Upper lobe of left lung (tissue), 6 donors: ENCODE data around the gene GPR135. TPM values are rescaled to one million over a fixed set of nuclear protein-coding genes. Genes with fewer than 3 reads are reported as not detected.

ENCODE experiments used
- ATAC-seq, 2 donors: fragments of 200-7000 bp; cut with Tn5 transposase; one replicate each; pipeline ENCODE4 v1.9.1; 2022; ENCODE audit warnings: mild to moderate bottlenecking in 2 of 2, moderate library complexity in 2 of 2; ENCODE audit not compliant: low FRiP score in 2 of 2
- DNase-seq, 2 donors: peaks; one replicate each; pipeline ENCODE4 v3.0.0-alpha.2; 2019 to 2020
- H3K27ac ChIP-seq, 4 donors: fragments of 200-600 bp; sonication (generic); one replicate each; pipeline ENCODE4 v1.5.1; 2016 to 2019
- H3K27me3 ChIP-seq, 4 donors: fragments of 200-600 bp; sonication (generic); one replicate each; pipeline ENCODE4 v1.5.1; 2017 to 2019
- H3K36me3 ChIP-seq, 4 donors: fragments of 200-600 bp; sonication (generic); one replicate each; pipeline ENCODE4 v1.5.1; 2016 to 2019
- H3K4me1 ChIP-seq, 4 donors: fragments of 200-600 bp; sonication (generic); one replicate each; pipeline ENCODE4 v1.5.1; 2018 to 2019
- H3K4me3 ChIP-seq, 4 donors: fragments of 200-600 bp; sonication (generic); one replicate each; pipeline ENCODE4 v1.5.1; 2017 to 2019; ENCODE audit warnings: mild to moderate bottlenecking in 2 of 4, moderate library complexity in 1 of 4
- H3K9me3 ChIP-seq, 4 donors: fragments of 200-600 bp; sonication (generic); one replicate each; pipeline ENCODE4 v1.5.1; 2018 to 2019
- EP300 ChIP-seq, 4 donors: sonication (generic); formaldehyde crosslinking; IDR thresholded peaks; one replicate each; pipeline ENCODE4 v1.5.1; 2017; ENCODE audit warnings: antibody characterized with exemption in 4 of 4, control low read depth in 2 of 4
- POLR2A ChIP-seq, 4 donors: fragments of 450-650 bp; IDR thresholded peaks; one replicate each; pipeline ENCODE4 v1.5.1; 2016 to 2017; ENCODE audit warnings: antibody characterized with exemption in 4 of 4, mild to moderate bottlenecking in 2 of 4
- POLR2AphosphoS5 ChIP-seq, 2 donors: sonication (generic); formaldehyde crosslinking; IDR thresholded peaks; one replicate each; pipeline ENCODE4 v1.5.1; 2017; ENCODE audit warnings: antibody characterized with exemption in 2 of 2
- WGBS, 2 donors: methylation state at CpG; one replicate each; pipeline ENCODE4 v1.1.5; 2017 to 2018; 5-methylcytosine and 5-hydroxymethylcytosine counted together
- total RNA-seq, 6 donors: library from RNA; depleted of rRNA in 4 of 6; stranded (reverse); fragments of >200 nt in 4 of 6; gene quantifications; one replicate each; pipeline versions ENCODE4 v1.1.0 to v1.2.1, GENCODE V29; 2016 to 2021
- TF ChIP-seq, protein P1 (sequence below), 6 experiments: fragments of 450-650 bp in 4 of 6; fragments of 200-600 bp in 2 of 6; sonication (generic) in 2 of 6; IDR thresholded peaks; one replicate each; pipeline ENCODE4 v1.5.1; 2016 to 2019; ENCODE audit warnings: antibody characterized with exemption in 6 of 6
- donor health status: DM: no; HTN: no; CAD: no; lungs with moderate emphysema.
- donor health status: DM: no; HTN: yes; CAD: no; lungs with severe emphysema.

The GPR135 gene
- total RNA-seq, 6 donors from 2014 or later, result 1.7 to 10.5 (median 6.2) TPM

DNA sequence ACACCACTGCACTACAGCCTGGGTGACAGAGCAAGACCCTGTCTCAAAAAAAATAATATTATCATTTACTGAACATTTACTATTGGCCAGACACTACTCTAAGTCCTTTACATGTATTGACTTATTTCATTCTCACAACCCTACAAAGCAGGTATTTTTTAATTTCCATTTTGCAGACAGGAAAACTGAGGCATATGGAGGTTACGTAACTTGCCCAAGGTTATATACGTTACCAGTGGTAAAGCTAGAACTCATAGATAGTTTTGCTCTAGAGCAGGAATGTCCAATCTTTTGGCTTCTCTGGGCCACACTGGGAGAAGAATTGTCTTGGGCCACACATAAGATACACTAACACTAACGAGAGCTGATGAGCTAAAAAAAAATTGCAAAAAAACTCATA is 13.4 kb upstream of the GPR135 start:
- H3K36me3 ChIP-seq, result peaks cover 0 to 41% (median 10%) of the 10 kb centered on the region in 4 donors
- WGBS, 2 donors, result 94% methylated on average over 3 of the region's 3 CpGs
- ATAC-seq (no peak), DNase-seq (no peak)
- H3K27ac ChIP-seq, result no peak overlapping the region
- H3K27me3 ChIP-seq, result no peaks in the 10 kb centered on the region
- no peak overlapping the region for H3K4me3 ChIP-seq
- H3K4me1 ChIP-seq, result peaks cover 18 to 25% (median 19%) of the 10 kb centered on the region in 4 donors
- no peaks in the 10 kb centered on the region for H3K9me3 ChIP-seq
- no peak for TF ChIP-seq POLR2A (IDR thresholded peaks at IDR 0.05)
- TF ChIP-seq EP300 (IDR thresholded peaks at IDR 0.05), result no peak
- TF ChIP-seq, protein P1, sequence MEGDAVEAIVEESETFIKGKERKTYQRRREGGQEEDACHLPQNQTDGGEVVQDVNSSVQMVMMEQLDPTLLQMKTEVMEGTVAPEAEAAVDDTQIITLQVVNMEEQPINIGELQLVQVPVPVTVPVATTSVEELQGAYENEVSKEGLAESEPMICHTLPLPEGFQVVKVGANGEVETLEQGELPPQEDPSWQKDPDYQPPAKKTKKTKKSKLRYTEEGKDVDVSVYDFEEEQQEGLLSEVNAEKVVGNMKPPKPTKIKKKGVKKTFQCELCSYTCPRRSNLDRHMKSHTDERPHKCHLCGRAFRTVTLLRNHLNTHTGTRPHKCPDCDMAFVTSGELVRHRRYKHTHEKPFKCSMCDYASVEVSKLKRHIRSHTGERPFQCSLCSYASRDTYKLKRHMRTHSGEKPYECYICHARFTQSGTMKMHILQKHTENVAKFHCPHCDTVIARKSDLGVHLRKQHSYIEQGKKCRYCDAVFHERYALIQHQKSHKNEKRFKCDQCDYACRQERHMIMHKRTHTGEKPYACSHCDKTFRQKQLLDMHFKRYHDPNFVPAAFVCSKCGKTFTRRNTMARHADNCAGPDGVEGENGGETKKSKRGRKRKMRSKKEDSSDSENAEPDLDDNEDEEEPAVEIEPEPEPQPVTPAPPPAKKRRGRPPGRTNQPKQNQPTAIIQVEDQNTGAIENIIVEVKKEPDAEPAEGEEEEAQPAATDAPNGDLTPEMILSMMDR (IDR thresholded peaks at IDR 0.05), result no peak
- TF ChIP-seq POLR2AphosphoS5 (IDR thresholded peaks at IDR 0.05), result no peak

DNA sequence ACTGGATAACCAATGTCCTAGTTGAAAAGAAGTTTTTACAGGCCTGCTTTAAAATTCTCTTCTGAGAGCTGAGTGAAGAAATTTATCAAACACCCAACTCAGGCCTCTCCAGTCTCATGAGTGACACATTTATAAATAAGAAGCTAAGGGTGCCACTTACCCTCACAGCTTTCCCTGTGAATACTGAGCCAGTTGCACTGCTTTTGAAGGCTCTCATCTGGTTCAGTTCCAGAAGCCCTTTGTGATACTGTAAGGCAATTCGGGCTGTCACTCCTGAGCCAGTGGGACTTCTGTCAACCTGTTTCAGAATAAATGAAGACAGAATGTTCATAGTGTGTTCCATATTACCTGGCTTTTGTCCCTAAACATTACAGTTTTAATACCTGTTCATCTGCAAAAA is 10.5 kb upstream of the GPR135 start:
- H3K9me3 ChIP-seq, result no peaks in the 10 kb centered on the region
- no peak for ATAC-seq
- TF ChIP-seq EP300 (IDR thresholded peaks at IDR 0.05) (no peak), POLR2A (IDR thresholded peaks at IDR 0.05) (no peak), POLR2AphosphoS5 (IDR thresholded peaks at IDR 0.05) (no peak)
- TF ChIP-seq, protein P1 (IDR thresholded peaks at IDR 0.05), result no peak
- H3K4me3 ChIP-seq, result no peak overlapping the region
- 70 to 71% methylated on average over 1 of the region's 1 CpG for WGBS, 2 donors
- DNase-seq, result no peak
- H3K4me1 ChIP-seq, result peaks cover 0 to under 1% (median 0%) of the 10 kb centered on the region in 4 donors
- H3K27me3 ChIP-seq, result no peaks in the 10 kb centered on the region
- peaks cover 0 to 59% (median 11%) of the 10 kb centered on the region in 4 donors for H3K36me3 ChIP-seq
- no peak overlapping the region for H3K27ac ChIP-seq

DNA sequence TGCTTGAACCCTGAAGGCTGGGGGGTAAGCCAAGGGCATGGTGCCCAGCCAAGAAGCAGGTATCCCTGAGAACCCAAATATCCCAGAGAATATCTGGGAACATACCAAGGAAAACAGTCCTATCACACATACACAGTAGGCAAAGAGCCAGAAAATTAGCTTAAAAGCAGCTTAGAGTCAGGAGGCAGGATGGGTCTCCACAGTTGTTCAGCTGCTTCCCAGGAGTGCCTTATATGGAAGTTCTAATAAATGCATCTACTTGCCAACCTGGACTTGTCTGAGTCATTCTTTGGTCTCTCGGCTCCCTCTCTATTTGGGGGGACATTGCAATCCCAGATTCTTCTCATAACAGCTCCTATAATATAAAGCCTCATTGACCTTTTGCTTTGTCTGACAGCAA is 9.0 kb upstream of the GPR135 start:
- Histone ChIP-seq H3K4me3 (no peak overlapping the region), H3K9me3 (no peaks in the 10 kb centered on the region), H3K27me3 (no peaks in the 10 kb centered on the region), H3K27ac (no peak overlapping the region), H3K36me3 (peaks cover 0 to 61% (median 12%) of the 10 kb centered on the region in 4 donors), H3K4me1 (no peaks in the 10 kb centered on the region)
- no peak for TF ChIP-seq POLR2A (IDR thresholded peaks at IDR 0.05)
- TF ChIP-seq POLR2AphosphoS5 (IDR thresholded peaks at IDR 0.05), result no peak
- no peak for TF ChIP-seq EP300 (IDR thresholded peaks at IDR 0.05)
- TF ChIP-seq, protein P1 (IDR thresholded peaks at IDR 0.05), result no peak
- no peak for DNase-seq
- 85 to 87% methylated on average over 1 of the region's 1 CpG for WGBS, 2 donors
- ATAC-seq, result no peak

DNA sequence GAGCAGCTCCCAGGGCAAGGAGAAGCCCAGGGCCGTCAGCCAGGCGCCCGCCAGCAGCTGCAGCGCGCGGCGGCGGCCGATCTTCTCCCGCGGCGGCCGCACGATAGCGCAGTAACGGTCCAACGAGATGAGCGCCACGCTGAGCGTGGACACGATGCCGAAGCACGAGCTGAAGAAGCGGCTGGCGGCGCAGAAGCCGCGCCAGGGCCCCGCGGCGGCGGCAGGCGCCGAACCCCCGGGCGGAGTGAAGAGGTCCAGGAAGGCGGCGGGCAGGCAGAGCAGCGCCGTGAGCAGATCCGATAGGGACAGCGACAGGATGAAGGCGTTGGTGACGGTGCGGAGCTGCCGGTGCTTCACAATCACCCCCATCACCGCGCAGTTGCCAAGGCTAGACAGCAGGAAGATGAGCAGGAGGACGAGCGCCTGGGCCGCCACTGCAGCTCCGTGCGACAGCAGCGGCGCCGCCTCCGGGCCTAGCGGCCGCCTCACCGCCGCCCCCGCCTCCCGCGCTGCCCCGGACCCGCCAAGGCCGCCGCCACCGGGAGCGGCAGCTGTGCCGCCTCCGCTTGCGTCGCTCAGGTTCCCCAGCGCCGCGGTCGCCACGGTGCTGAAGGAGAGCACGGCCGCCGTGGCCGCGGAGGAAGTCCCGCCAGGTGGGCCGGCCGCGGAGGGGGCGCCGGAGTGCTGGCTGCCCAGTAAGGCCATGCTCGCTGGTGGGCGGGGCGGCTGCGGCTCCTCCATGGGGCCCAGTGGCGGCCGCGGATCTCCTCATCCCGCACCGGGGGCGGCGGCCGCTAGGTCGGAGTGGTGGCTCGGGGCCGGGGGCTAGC is 479 bp downstream of the GPR135 start:
- 1 to 5% methylated on average over 10 to 41 of the region's 105 CpGs for WGBS, 2 donors
- peak; percentile 70 to 91 for ATAC-seq
- no peak for TF ChIP-seq POLR2A (IDR thresholded peaks at IDR 0.05)

DNA sequence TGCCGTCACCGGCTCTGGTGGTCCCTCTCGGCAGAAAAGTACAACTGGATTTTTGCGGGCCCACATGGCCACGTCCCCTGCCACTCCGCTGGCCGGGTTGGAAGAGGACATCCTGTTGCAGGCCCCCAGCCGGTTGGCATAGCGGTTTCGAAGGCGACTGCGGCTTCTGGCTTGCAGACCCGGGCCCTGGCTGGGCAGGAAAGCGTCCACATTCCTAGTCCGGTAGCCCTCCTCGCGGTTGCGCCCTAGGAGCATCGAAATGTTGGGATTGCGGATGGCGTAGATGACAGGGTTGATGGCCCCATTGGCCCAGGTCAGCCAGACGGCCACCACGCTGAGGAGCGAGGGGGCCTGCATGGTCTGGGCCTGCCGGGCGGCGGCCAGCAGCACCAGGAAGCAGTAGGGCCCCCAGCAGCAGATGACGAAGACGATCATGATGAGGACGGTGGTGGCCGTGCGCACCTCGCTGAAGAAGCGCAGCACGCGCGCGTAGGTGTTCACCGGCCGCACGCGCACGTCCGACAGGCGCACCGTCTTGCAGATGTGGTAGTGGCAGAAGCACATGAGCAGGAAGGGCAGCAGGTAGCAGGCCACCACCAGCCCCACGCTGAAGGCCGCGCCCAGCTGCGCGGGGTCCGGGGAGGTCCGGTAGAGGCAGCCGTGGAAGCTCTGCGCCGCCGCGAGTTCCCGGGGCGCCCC is 1.2 kb downstream of the GPR135 start:
- H3K9me3 ChIP-seq, result no peaks in the 10 kb centered on the region
- peak overlapping the region; percentile 37 to 80 (median 68) for H3K4me3 ChIP-seq
- TF ChIP-seq EP300 (IDR thresholded peaks at IDR 0.05) (no peak), POLR2A (IDR thresholded peaks at IDR 0.05) (no peak)
- TF ChIP-seq, protein P1 (IDR thresholded peaks at IDR 0.05), result no peak
- H3K27me3 ChIP-seq, result no peaks in the 10 kb centered on the region
- DNase-seq (no peak), ATAC-seq (no peak)
- 53 to 86% methylated on average over 14 to 39 of the region's 60 CpGs for WGBS, 2 donors
- H3K27ac ChIP-seq, result peak overlapping the region in 3 of 4 donors; percentile 3 to 78 (median 21)
- peaks cover 10 to 20% (median 11%) of the 10 kb centered on the region in 4 donors for H3K4me1 ChIP-seq
- peaks cover 0 to 2% (median 0%) of the 10 kb centered on the region in 4 donors for H3K36me3 ChIP-seq

More for the DNA sequence above, 479 bp downstream of the GPR135 start:
- peaks cover 0 to 5% (median 0%) of the 10 kb centered on the region in 4 donors for H3K36me3 ChIP-seq
- no peaks in the 10 kb centered on the region for H3K9me3 ChIP-seq
- DNase-seq, result peak; percentile 67 to 96
- peaks cover 10 to 20% (median 11%) of the 10 kb centered on the region in 4 donors for H3K4me1 ChIP-seq
- peak overlapping the region; percentile 37 to 80 (median 68) for H3K4me3 ChIP-seq
- H3K27me3 ChIP-seq, result no peaks in the 10 kb centered on the region
- peak overlapping the region; percentile 3 to 78 (median 37) for H3K27ac ChIP-seq
